GM19463 (cell line): ENCODE data around the gene ARRDC3.
A peak's percentile ranks its signal among the peaks of the same experiment; 100 is the strongest.

Experiments
- ATAC-seq: cut with Tn5 transposase; IDR thresholded peaks from one replicate; pipeline ENCODE4 v1.9.1; 2021; ENCODE audit warnings: mild to moderate bottlenecking, moderate library complexity; ENCODE audit not compliant: unreplicated experiment

The ARRDC3 gene

GRCh38 chr5:91384671-91385430 is 1.7 kb upstream of the ARRDC3 start:
- no peak for ATAC-seq

- no peak for ATAC-seq
Measured at GRCh38 chr5:91383956-91384300, 811 bp upstream of the ARRDC3 start.

GRCh38 chr5:91382530-91383026 is 539 bp downstream of the ARRDC3 start:
- ATAC-seq: no peak

- ATAC-seq: peak; percentile 8
Measured at GRCh38 chr5:91381774-91382359, 1.2 kb downstream of the ARRDC3 start.

- ATAC-seq: no peak
Measured at GRCh38 chr5:91381239-91381773, 1.8 kb downstream of the ARRDC3 start.

- ATAC-seq: peak; percentile 47
Measured at GRCh38 chr5:91380491-91381238, 2.5 kb downstream of the ARRDC3 start.

GRCh38 chr5:91379914-91380490 is 3.1 kb downstream of the ARRDC3 start:
- peak; percentile 54 for ATAC-seq

- ATAC-seq: no peak
Measured at GRCh38 chr5:91379246-91379913, 3.7 kb downstream of the ARRDC3 start.

- ATAC-seq: no peak
Measured at GRCh38 chr5:91378752-91379211, 4.3 kb downstream of the ARRDC3 start.

- ATAC-seq: no peak
Measured at GRCh38 chr5:91374893-91375520, 8.1 kb downstream of the ARRDC3 start.

GRCh38 chr5:91373600-91373999 is 9.5 kb downstream of the ARRDC3 start:
- no peak for ATAC-seq

GRCh38 chr5:91373006-91373405 is 10.1 kb downstream of the ARRDC3 start:
- no peak for ATAC-seq

- ATAC-seq: no peak
Measured at GRCh38 chr5:91369480-91369879, 13.6 kb downstream of the ARRDC3 start.

- ATAC-seq: no peak
Measured at GRCh38 chr5:91367908-91368648, 15.0 kb downstream of the ARRDC3 start.

- no peak for ATAC-seq
Measured at GRCh38 chr5:91367344-91367743, 15.8 kb downstream of the ARRDC3 start.

GRCh38 chr5:91366551-91366950 is 16.6 kb downstream of the ARRDC3 start:
- ATAC-seq: no peak

- no peak for ATAC-seq
Measured at GRCh38 chr5:91365498-91365897, 17.6 kb downstream of the ARRDC3 start.

GRCh38 chr5:91362935-91363334 is 20.2 kb downstream of the ARRDC3 start:
- no peak for ATAC-seq

- no peak for ATAC-seq
Measured at GRCh38 chr5:91361790-91362189, 21.3 kb downstream of the ARRDC3 start.
